Measurements from ENCODE around the gene BACH2. TPM values are rescaled to one million over a fixed set of nuclear protein-coding genes. Genes with fewer than 3 reads are reported as not detected.
"Not testable (repeated sequence)": the region's sequence is repeated elsewhere in the genome, so short reads cannot be mapped to it uniquely, and the experiment has no call there.

The BACH2 gene
- total RNA-seq, 1 donor from 2014 or later: 0.89 TPM

GRCh38 chr6:90068703-90069523 is 227.7 kb downstream of the BACH2 start:
- no peak for DNase-seq (ENCODE audit: low read depth)

DNA sequence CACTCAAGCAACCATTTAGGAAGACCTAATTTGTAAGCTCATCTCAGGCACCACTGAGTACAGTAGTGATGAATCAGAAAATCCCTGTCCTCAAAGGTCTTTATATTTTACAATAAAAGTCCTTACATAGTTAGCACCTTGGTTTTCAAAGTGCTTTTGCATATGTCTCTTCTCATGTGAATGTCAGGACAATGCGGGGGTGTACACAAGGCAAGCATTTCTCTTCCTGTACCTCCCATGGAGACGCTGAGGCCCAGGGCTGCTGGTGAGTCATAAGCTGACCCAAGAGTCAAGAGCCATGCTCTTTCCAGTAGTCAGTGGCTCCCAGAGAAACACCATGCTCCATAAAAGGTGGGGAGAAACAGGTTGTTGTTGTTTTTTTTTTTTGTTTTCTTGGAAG is 228.4 kb downstream of the BACH2 start:
- DNase-seq (ENCODE audit: low read depth): peak; percentile 89

DNA sequence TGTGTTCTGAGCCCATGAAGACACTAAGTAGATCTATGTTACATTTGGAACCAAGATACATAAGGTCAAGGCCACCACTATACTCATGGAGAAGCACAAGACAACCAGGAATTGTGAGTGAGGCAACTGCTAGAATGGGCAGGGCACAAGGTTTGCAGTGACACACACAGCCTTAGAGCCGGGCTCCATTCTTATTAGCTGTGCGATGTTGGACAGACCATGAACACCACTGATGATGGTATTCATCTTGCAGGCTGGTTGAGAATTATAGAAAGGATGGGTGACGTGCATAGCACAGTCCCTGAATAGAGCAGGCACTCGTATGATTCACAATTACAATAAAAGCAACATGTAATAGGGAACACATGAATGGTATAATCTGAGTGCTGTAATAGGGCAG is 229.9 kb downstream of the BACH2 start:
- DNase-seq (ENCODE audit: low read depth): no peak

- DNase-seq (ENCODE audit: low read depth): peak; percentile 6
Measured at GRCh38 chr6:90065173-90065572, 231.5 kb downstream of the BACH2 start.

- no peak for DNase-seq (ENCODE audit: low read depth)
Measured at GRCh38 chr6:90062667-90063066, 234.0 kb downstream of the BACH2 start.

- no peak for DNase-seq (ENCODE audit: low read depth)
Measured at GRCh38 chr6:90062051-90062450, 234.6 kb downstream of the BACH2 start.

GRCh38 chr6:90059178-90059577 is 237.5 kb downstream of the BACH2 start:
- DNase-seq (ENCODE audit: low read depth): not testable (repeated sequence)

DNA sequence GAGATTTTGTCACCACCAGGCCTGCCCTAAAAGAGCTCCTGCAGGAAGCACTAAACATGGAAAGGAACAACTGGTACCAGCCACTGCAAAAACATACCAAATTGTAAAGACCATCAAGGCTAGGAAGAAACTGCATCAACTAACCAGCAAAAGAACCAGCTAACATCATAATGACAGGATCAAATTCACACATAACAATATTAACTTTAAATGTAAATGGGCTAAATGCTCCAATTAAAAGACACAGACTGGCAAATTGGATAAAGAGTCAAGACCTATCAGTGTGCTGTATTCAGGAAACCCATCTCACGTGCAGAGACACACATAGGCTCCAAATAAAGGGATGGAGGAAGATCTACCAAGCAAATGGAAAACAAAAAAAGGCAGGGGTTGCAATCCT is 240.7 kb downstream of the BACH2 start:
- not testable (repeated sequence) for DNase-seq (ENCODE audit: low read depth)

DNA sequence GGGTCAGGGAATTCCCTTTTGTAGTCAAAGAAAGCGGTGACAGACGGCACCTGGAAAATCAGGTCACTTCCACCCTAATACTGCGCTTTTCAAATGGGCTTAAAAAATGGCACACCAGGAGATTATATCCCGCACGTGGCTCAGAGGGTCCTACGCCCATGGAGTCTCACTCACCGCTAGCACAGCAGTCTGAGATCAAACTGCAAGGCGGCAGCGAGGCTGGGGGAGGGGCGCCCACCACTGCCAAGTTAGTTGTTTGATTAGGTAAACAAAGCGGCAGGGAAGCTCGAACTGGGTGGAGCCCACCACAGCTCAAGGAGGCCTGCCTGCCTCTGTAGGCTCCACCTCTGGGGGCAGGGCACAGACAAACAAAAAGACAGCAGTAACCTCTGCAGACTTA is 242.4 kb downstream of the BACH2 start:
- not testable (repeated sequence) for DNase-seq (ENCODE audit: low read depth)

DNA sequence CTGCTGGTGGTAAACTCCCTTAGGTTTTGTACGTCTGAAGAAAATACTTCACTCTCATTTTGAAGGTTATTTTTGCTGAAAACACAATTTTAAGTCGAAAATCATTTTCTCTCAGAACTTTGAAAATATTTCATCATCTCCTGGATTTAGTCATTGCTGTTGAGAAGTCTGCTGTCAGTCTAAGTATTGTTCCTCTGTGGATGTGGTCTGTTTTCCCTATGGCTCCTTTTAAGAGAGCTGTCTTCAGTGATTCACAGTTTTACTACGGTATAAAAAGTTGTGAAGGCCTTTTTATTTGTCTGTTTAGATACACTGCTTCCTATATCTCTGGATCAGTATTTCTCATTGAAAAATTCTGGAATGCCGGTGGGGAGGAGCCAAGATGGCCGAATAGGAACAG is 243.0 kb downstream of the BACH2 start:
- no peak for DNase-seq (ENCODE audit: low read depth)

GRCh38 chr6:90049295-90049694 is 247.3 kb downstream of the BACH2 start:
- DNase-seq (ENCODE audit: low read depth): no peak

- DNase-seq (ENCODE audit: low read depth): no peak
Measured at GRCh38 chr6:90048206-90048967, 248.3 kb downstream of the BACH2 start.

- DNase-seq (ENCODE audit: low read depth): no peak
Measured at GRCh38 chr6:90045535-90045934, 251.1 kb downstream of the BACH2 start.

GRCh38 chr6:90044833-90045381 is 251.7 kb downstream of the BACH2 start:
- DNase-seq (ENCODE audit: low read depth): peak; percentile 21

- no peak for DNase-seq (ENCODE audit: low read depth)
Measured at GRCh38 chr6:90044182-90044832, 252.3 kb downstream of the BACH2 start.

DNA sequence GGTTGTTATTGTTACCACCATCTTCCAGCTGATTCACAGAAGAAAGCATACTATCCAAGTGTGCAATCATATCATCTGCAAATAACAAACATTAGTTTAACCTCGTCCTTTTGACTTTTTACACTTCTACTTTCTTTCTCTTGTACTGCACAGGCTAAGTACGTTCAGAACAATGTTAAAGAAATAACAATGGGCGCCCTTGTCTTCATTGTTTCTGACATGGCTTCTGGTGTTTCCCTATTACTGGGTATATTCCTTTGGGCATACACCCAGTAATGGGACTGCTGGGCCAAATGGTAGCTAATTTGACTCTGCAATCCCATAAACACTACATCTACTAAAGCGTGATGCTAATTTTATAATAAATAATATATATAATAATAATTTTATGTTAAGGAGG is 255.7 kb downstream of the BACH2 start:
- no peak for DNase-seq (ENCODE audit: low read depth)

- DNase-seq (ENCODE audit: low read depth): no peak
Measured at GRCh38 chr6:90039911-90040310, 256.7 kb downstream of the BACH2 start.

DNA sequence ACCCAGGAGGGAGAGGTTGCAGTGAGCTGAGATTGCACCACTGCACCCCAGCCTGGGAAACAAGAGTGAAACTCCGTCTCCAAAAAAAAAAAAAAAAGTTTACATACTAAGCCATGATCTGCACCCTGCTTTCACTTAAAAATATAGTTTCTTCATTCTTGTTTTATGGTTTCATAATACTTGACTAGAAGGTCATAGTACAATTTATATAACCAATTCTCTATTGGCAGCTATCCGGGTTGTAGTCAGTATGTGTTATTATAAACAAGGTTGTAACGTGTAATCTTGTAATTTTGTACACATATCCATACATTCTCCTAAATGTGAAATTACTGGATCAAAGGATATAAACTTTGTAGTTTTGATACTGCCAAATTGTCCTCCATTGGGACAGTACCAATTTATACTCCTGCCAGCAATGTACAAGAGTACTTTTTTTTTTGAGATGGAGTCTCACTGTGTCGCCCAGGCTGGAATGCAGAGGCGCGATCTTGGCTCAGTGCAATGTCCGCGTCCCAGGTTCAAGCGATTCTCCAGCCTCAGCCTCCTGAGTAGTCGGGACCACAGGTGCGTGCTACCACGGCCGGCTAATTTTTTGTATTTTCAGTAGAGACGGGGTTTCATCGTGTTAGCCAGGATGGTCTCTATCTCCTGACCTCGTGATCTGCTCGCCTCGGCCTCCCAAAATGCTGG is 257.5 kb downstream of the BACH2 start:
- no peak for DNase-seq (ENCODE audit: low read depth)

- DNase-seq (ENCODE audit: low read depth): no peak
Measured at GRCh38 chr6:90036963-90037362, 259.7 kb downstream of the BACH2 start.

DNA sequence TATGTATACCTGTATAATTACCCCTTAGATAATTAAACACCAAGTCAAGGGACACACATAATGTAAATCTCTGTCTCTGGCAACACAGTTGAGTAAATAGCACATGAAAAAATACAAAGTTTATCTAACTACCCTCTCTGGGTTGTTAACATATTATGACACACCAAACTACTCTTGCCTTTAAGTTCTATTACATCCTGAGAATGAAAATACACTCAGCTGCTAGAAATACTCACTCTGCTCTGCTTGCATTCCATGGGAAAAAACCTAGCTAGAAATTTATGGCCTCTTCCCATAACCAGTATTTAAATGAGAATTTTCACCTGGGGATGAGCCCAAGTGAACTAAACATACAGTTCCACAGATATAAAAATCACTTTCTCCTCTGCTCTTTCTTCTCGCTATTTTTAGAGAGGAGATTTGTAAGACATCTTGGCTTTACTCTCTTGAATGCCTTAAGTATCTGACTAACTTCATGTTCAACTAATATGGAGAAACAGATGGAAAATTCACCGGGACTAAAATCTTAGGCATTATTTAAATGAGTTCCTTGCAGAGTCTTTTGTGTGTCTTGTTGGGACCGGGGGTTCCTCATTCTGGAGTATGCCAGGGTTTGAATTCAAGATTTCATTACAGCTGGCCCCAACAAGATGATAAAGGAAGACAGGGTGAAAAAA is 261.5 kb downstream of the BACH2 start:
- DNase-seq (ENCODE audit: low read depth): no peak

DNA sequence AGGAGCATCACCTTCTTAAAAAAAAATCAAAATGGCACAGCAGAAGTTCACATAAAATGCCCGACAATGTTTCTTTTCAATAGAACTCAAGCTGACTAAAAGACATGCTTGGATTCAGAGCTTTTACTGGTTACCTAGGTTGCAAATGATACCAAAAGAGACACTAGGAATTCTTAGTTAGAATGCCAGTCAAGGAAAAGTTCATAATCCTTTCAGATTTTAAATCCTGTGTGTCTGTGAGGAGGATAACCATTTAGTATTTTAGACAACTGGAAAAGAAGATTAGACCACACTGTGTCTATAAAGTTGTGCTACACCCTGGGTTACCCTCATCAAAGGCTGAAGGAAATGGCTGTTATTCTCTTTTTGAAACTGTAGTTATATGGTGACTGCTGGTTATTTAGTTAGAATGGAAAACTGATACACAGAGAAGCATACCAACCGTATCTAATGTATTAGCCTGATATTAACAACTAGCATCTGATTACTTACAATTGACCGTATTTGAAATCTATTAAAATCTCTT is 262.8 kb downstream of the BACH2 start:
- no peak for DNase-seq (ENCODE audit: low read depth)
